Measurements from ENCODE around the gene IPPK. TPM values are rescaled to one million over a fixed set of nuclear protein-coding genes. Genes with fewer than 3 reads are reported as not detected.

IPPK gene
- total and polyA plus RNA-seq, 2 of the 8 experiments (the other 6 are each of a cell fraction or from before 2014, with no cell fraction given), result 10.5 to 13.6 TPM

- no peak for TF ChIP-seq SIN3A (conservative IDR thresholded peaks at IDR 0.05 in 1 of 2, IDR thresholded peaks at IDR 0.05 in 1 of 2; ENCODE audit: low read depth in 1 of 2, low read length in 2 of 2)
Measured at GRCh38 chr9:92679413-92680165, 9.7 kb upstream of the IPPK start (continued).

Measured in H1 (cell line).